AG04449 (cell line): ENCODE results near the gene YTHDF2.

Experiments
- CTCF ChIA-PET: fragments of 350-600 bp; formaldehyde crosslinking; extraction: SDS; loops from one replicate; lab custom pipeline; 2021; ENCODE audit warnings: antibody characterized with exemption; lab: Yijun Ruan, JAX
- POLR2A ChIA-PET: fragments of 400-600, 350-600 bp; formaldehyde crosslinking; extraction: SDS; loops from one replicate; lab custom pipeline; 2020; ENCODE audit warnings: antibody characterized with exemption, inconsistent platforms; lab: Yijun Ruan, JAX
- DNase-seq: peaks from one replicate; pipeline ENCODE4 v3.0.0-alpha.2; 2010; ENCODE audit warnings: low read depth, low spot score
- H3K4me3 ChIP-seq: 2 replicates; pipeline ENCODE4 v1.5.1; 2011; ENCODE audit warnings: low read depth, mild to moderate bottlenecking, control low read depth, low read length
- CTCF ChIP-seq: IDR thresholded peaks from one replicate; pipeline ENCODE4 v1.5.1; 2011; ENCODE audit warnings: mild to moderate bottlenecking, moderate library complexity, low read length, control low read depth, inconsistent platforms; ENCODE audit not compliant: insufficient read depth; ENCODE audit errors: missing control alignments

YTHDF2 gene

GRCh38 chr1:28779751-28780408 is 43.1 kb downstream of the YTHDF2 start:
- no peak for DNase-seq
- CTCF ChIA-PET, result interaction anchor here (11.1 kb wide), 1 partner anchor 98 kb away, joined by 471 read pairs; no protein-coding TSS in a partner anchor
- no peak overlapping the region for H3K4me3 ChIP-seq
- no peak for TF ChIP-seq CTCF
- POLR2A ChIA-PET, result no interaction called here

GRCh38 chr1:28781305-28781704 is 44.6 kb downstream of the YTHDF2 start:
- H3K4me3 ChIP-seq, result no peak overlapping the region
- TF ChIP-seq CTCF, result no peak
- CTCF ChIA-PET, result interaction anchor here (1.3 to 11.1 kb wide), 2 partner anchors 61 to 96 kb away, joined by 3 to 471 read pairs; no protein-coding TSS in a partner anchor
- DNase-seq, result no peak
- POLR2A ChIA-PET, result no interaction called here

- H3K4me3 ChIP-seq, result no peak overlapping the region
- ChIA-PET CTCF (interaction anchor here (0.8 to 11.1 kb wide), 8 partner anchors 9 to 420 kb away, joined by 3 to 471 read pairs (median 3); no protein-coding TSS in a partner anchor), POLR2A (no interaction called here)
- DNase-seq, result no peak
- no peak for TF ChIP-seq CTCF
Measured at GRCh38 chr1:28782011-28782410, 45.3 kb downstream of the YTHDF2 start.

- CTCF ChIA-PET, result interaction anchor here (1.0 to 11.1 kb wide), 12 partner anchors 10 to 264 kb away, joined by 3 to 471 read pairs (median 6); no protein-coding TSS in a partner anchor
Measured at GRCh38 chr1:28783363-28783762, 46.6 kb downstream of the YTHDF2 start.

GRCh38 chr1:28789412-28789811 is 52.7 kb downstream of the YTHDF2 start:
- no peak for TF ChIP-seq CTCF

More at GRCh38 chr1:28783363-28783762, 46.6 kb downstream of the YTHDF2 start:
- no peak overlapping the region for H3K4me3 ChIP-seq
- POLR2A ChIA-PET, result no interaction called here
- DNase-seq, result no peak
- no peak for TF ChIP-seq CTCF

GRCh38 chr1:28789816-28790215 is 53.1 kb downstream of the YTHDF2 start:
- POLR2A ChIA-PET, result no interaction called here
- CTCF ChIA-PET, result interaction anchor here (2.5 to 2.7 kb wide), 2 partner anchors 87 to 244 kb away, joined by 9 to 26 read pairs; no protein-coding TSS in a partner anchor
- no peak for TF ChIP-seq CTCF
- no peak overlapping the region for H3K4me3 ChIP-seq
- no peak for DNase-seq

More at GRCh38 chr1:28789412-28789811, 52.7 kb downstream of the YTHDF2 start:
- no peak for DNase-seq
- CTCF ChIA-PET, result interaction anchor here (2.5 to 2.7 kb wide), 2 partner anchors 88 to 244 kb away, joined by 9 to 26 read pairs; no protein-coding TSS in a partner anchor
- no peak overlapping the region for H3K4me3 ChIP-seq
- POLR2A ChIA-PET, result no interaction called here
